ENCODE results near the gene ARHGEF17.
A peak's percentile ranks its signal among the peaks of the same experiment; 100 is the strongest.

The ARHGEF17 gene

DNA sequence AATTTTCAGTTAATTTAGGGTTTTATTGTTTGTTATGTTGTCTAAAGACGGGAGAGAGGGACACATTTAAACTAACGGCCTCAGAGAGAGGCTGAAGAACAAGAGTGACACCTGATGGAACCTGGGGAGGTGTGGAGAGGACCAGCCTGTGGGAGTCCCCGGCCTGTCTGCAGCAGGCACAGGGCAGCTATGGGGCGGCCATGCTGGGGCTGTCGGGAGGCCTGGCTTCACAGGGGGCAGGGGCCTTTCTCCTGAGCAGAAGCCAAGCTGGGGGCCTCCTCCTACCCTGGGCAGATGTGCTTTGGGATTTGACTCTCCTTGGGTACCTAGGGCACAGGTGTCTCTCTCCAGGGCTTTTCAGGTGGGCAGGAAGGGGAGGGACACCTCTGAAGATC lies 90.1 kb downstream of the ARHGEF17 start:
- DNase-seq: peak; percentile 60

DNA sequence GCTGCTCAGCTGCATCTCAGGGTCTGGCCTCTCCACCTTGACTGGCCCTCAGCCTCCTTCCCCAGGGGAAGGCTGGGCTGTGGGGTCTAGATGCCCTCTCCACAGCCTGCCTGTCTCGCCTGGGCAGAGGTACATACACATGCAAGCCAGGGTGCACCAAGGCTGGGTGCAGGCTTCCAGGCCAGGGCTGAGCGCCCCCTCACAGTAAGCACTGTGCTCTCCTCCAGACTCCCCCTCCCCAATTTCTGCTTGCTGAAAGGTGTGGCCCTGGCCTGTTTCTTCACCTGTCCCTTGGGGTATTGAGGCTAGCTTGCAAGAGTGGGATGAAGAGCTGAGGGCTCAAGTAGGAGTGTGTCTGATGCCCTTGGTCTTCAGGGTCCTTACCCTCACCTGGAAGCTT lies 90.6 kb downstream of the ARHGEF17 start:
- no peak for DNase-seq

DNA sequence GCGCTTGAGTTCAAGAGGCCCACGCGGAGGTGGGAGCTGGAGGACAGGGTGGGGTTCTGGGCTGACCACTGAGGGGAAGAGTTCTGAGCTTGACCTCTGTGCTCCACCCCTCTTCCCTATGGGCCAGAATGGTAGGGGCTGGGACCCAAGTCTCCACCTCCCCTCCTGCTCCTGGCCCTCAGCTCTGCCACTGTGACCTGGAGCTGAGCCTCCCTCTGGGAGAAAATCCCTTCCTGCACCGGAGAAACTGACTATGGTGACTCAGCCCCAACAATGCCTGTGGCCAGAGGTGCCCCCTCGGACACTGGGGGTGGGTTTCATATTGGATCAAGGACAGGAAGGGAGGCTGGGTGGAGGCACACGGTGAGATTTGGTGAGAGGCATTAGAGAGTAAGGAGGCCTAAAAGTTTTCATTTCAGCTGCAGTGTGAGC lies 91.1 kb downstream of the ARHGEF17 start:
- no peak for DNase-seq

DNA sequence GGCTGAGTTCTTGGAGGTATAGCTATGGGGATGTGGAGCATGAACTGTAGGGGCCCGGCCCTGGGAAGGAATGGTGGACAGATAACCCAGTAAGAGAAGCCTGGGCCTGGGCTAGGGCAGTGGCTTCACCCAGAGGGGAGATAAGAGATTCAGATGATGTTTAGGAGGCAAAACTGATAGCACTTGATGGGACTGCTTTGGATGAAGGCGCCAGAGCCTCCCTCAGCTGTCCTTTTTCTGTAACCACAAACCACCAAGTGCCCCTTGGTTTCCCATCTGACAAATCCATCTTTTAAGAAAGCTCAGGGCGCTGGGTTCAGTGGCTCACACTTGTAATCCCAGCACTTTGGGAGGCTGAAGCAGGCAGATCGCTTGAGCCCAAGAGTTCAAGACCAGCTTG lies 91.6 kb downstream of the ARHGEF17 start:
- no peak for DNase-seq

DNA sequence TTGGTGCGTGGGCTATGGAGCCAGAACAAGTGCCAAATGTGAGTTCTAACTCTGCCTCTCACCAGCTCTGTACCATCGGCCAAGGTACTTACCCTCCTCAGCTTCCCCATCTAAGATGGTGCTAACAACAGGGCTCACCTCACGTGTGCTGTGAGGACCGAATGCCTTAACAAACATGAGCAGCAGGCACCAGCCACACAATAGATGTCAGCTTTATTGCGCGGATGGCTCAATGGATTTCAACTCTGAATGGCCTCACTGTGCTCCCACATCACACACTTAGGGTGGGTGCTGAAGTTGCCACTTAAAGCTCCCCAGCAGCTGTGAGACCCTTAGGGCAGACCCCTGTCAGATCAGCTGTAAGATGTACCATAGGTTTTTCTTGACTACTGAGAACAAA lies 92.2 kb downstream of the ARHGEF17 start:
- DNase-seq: no peak

DNA sequence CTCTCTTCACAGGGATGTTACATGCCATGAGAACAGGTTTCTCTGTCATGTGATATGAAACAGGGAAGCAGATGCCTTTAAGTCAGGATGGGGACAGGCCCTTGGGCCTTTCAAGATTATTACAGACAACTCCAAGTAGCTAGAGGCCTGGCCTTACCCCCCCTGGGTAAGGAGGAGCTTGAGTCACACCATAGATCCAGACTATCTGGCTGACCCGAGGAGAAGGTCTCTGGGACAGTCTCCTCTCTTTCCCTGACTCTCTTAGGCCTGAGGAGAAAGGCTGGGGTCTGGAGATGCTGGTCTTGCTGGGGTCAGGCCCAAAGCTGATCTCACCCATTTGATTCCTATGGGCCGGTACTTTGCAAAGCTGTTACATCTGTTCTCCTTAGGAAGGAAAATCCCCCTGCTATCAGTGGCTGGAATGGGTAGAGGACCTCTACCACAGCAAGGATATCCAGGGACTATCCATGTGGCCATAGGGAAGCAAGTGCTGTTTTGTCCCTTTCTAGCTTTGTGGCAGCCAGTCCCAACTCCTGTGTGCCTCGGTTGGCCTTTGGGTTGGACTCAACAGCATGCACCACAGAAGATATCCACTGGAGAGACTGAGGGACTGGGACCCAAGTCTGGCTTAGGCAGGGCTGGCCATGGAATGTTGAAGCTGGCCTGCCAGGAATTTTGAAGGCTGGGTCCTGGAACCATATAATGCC lies 93.3 kb downstream of the ARHGEF17 start:
- no peak for DNase-seq

DNA sequence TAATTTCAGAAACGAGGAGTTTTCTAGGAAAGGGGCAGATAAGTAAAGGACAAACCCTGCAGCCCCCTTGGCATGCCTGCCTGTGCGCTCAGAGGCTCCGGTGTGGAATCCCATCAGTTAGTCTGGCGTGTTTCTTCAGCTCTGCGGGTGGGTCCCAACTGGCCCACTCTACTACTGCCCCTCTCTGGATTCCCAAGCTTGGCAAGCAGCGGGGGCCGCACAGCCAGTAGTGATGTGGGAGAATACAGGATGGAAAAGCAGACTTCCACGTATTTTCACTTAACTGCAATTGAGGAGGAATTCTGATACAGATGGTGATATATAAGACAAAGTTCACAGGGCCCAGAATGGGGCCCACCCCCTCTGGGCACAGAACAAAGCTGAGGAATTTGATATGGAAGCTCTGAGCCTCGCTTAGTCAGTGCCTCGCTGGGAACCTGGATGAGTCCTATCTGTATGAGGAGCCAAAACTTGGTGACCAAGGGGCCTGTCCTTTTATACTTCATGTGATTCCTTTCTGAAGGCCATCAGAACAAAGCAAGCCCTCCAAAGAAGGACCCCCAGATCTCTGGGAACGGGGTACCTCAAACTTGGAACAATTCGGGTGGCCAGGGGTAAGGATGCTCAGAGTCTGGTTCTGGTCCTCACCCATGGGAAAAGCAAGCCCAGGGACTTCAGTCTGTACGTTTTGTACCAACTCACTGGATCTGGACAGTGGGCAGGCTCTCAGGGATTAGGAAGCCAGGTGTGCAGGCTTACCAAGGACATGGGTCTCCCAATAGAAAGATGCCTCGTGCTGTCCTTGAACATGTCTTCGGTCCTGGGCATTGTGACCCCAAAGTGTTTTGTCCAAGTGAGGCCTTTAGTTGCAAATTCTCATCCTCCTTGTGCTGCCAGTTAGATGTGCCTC lies 94.1 kb downstream of the ARHGEF17 start:
- no peak for DNase-seq

DNA sequence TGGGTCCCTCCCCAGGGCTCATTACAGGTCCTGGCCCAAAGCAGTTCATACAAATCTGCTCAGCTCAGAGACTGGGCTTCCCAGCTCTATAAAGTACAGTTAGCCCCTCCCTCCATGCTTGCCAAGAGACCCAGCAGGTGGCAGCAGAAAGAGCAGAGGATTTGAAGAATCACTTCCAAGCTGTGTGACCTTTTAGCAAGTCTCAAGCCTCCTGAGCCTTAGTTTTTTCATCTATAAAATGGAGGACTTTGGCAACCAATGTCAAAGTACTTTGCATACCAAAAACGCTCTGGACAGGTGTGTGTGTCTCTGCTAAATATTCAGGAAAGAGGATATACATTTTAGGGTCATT lies 94.7 kb downstream of the ARHGEF17 start:
- DNase-seq: peak; percentile 32

DNA sequence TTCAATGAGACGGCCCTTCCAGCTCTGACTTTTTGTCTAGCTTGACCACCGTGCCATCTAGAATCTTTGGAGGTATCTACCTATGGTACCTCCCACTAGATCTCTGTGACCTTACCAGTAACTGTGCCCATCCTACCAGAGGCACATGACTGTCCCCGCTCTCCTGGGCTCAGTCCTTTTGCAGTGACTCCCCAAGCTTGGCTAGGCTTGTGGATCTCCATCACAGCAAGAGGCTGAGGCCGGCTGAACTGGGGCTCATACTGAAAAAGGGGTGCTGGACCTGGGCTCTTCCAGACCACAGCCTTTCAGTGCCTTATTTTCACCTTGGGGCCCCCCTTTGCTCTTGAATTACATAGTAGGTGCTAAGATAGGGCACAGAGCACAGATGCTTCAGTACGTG lies 95.5 kb downstream of the ARHGEF17 start:
- no peak for DNase-seq

DNA sequence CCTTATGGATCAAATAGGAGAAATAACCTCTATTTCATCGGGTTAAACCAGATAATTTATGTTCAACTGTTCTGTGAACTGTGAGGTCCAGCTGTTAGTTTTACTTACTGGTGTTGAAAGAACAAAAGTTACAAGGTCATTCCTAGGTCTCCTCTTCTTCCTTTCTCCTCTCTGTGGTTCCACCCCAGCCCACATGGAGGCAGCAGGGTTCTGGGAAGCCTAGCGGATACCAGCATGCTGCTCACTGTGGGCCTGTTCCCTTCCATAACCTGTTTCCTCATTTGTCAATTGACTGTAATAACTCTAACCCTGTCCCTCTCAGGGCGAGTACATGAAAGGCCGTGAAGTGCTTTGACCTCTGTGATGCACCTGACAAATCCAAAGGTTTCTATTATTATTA lies 96.0 kb downstream of the ARHGEF17 start:
- DNase-seq: peak; percentile 70

DNA sequence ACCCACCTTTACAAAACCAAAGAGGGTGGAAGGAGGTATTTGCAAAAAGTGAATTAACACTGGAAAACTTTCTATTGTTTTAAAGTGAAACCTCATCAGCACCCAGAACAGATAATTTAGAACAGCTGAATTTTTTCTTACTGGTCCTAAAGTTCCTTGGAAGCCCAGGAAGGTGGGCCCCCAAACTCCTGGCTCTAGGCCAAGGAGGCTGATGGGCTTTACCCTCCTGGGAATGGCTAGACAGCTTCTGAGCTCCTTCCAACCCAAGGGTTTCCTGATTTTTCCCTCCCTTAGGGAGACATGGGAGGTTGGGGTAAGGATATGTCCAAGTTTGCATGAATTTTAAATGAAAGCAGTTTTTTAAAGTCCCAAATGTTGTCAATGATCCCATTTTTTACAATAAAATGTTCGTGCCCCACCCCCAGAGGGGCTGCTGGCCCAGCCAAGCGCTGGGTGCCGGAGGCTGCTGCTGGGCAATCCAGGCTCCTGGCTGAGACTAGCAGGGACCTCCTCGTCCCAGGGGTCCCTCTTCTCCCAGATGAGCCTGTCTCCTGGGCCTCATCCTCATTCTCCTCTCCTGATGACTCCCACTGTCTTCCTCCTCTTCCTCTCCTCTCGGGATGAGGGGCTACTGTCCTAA lies 96.5 kb downstream of the ARHGEF17 start:
- peak; percentile 12 for DNase-seq

DNA sequence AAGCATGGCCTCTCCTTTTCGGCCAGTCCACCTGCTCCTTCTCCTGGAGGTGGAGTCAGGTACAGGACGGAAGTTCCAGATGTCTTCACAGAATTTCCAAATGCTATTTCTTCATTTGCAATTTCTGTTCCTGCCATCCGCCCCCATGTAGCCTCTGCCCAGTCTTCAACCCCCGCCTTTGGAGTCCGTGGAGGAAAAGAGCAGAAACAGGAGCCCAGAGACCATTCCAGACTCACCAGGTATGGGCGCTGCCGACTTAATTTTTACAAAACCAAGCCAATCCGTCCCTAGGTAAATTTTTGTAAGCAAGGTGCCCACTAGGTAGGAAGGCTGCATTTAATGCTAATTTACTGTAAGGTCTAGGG lies 97.1 kb downstream of the ARHGEF17 start:
- no peak for DNase-seq

DNA sequence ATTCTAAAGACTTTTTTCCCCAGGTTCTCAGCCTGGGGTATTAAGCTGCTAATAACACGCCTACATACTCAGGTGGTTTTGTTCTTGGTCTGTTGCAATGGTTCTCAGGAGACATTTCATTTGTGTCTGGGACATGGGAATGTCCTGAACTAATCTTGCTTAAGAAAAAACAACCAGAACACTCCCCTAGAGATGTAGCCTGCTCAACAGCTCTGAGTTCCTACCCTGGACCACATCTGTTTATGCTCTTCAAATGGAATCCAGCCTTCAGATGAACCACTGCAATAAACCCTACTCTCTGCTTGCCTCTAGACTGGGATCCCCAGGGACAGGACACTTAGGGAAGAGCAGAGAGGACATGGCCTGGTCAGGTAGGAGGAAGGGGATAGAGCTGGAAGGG lies 98.1 kb downstream of the ARHGEF17 start:
- DNase-seq: no peak

DNA sequence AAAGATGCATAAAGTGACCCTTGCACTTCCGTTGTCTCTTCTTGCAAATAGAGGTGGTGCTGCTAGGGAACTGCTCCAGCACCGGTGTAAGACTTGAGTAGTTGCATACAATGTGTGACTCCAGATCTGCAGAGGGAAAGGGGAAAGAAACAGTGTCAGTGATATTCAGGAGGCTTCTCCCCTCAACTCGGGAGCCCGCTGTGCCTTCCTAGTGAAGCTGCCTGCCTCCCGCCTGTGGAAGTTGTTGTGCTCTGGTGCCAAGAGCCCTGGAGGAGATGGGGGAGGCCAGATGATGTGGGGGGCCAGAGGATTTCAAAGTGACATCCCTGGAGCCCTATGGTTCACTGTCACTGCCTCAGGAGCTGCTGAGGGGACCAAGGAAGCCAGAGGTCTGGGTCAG lies 98.5 kb downstream of the ARHGEF17 start:
- DNase-seq: no peak

DNA sequence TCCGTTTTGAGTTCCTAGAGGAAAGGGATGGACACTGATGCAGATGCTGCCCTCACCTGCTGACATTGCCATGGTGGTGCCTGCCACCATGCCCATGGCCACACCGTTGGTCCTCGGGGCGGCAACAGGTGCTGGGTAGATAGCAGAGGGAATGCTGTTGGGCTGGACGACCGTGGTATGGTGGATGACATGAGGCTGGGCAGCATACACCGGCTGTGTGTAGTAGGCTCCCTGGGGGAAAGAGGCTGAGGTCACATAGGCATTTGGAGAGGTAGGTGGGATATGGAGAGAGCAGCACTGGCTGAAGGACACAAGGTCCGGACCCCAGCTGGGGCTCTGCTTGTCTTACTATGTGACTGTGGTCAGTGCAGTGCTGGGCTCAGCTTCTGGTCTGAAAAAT lies 101.4 kb downstream of the ARHGEF17 start:
- DNase-seq: no peak

DNA sequence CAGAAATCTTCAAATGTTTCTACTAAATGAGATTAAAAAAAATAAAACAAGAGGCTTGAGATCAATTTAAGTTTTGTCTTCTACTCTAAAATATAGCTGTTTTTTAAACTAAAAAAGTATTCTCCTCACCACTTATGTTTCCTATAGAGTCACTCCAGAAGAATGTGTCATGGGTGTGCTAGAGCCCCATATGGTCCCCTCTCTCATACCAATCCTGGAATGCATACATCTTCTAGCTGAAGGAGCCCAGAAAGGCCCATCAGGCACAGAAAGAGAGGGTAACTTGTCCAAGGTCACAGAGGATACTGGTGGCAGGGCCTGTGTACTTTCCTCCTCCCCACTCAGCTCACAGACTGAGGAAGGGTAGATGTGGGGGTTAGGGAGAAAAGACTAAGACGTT lies 102.6 kb downstream of the ARHGEF17 start:
- DNase-seq: no peak

DNA sequence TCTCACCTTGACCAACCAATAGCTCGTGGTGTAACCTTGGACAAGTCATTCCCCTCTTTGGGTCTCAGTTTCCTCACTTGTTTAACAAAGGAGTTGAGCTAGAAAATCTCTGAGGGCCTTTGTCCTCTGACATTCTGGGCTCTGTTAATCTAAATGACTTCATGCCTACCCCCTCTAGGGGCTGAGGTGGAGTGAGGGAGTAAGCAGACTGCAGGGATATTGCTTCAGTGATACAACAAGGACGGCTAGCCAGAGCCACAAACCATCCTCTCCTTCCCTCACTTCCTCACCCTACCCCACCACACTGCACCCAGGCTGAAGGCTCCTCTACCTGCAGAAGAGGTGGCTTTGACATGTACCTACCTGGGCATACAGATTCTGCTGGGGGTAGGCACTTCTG lies 103.0 kb downstream of the ARHGEF17 start:
- no peak for DNase-seq

DNA sequence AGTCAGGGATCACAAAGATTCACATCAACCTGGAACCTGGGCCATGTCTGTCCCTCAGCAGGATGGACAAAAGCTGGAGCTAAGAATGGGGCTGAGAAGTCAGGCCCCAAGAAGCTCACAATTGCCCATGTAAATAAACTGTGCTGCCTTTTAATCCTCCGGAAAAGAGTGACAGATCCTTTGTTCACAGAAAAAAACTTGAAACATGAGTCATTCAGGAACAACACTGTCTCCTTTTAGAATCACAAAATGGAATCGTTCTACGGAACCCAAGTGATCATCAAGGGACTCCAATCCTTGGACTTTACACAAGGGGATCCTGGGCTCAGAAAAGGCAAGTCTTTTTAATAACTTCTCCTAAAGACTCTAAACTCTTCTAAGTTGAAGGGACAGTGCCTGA lies 104.2 kb downstream of the ARHGEF17 start:
- DNase-seq: no peak

DNA sequence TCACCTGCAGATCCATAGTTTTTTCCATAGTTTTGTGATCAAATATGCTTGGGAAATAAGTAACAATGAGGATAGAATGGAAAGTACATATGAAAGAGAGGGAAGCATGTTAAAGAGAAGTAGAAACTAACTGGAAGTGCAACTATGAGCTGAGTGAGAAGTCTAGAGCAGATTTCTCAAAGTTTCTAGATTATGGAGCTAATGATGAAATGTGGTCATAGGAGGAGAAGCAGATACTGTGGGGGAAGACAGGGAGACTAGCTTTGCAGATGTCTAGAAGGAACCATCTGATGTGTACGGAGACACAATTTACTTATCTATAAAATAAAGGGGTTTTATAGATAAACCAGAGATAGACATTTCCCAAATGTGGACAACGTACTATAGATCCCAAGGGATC lies 105.2 kb downstream of the ARHGEF17 start:
- no peak for DNase-seq

DNA sequence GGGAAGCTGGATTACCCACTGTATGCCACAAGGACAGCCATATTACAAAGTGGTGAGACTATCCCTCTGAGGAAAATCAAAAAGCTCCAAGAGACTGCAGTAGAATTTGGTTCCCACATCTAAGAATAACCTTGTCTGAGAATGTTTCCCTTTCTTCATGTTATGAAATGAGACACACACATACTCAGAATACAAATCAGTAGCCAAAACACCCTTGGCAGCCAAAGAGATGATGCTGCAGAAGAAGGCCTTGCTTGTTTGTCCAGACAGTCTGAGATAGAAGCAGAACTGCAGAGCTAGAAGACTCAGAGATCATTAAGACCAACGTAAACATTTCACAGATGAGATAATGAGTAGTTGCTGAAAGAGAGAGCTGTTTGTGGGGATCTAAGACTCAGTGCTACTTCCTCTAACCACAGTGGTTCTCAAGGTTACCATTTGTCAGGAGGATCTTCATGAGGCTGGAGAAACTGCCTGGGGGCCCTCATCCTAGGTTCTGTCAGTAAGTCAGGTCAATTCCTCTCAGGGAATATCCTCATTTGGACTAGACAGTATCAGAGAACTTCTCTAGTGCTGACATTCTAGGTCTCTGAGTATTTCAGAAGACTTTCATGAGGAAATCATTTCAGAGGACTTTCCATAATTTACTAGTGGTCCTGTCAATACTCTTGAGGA lies 107.0 kb downstream of the ARHGEF17 start:
- peak; percentile 68 for DNase-seq

DNA sequence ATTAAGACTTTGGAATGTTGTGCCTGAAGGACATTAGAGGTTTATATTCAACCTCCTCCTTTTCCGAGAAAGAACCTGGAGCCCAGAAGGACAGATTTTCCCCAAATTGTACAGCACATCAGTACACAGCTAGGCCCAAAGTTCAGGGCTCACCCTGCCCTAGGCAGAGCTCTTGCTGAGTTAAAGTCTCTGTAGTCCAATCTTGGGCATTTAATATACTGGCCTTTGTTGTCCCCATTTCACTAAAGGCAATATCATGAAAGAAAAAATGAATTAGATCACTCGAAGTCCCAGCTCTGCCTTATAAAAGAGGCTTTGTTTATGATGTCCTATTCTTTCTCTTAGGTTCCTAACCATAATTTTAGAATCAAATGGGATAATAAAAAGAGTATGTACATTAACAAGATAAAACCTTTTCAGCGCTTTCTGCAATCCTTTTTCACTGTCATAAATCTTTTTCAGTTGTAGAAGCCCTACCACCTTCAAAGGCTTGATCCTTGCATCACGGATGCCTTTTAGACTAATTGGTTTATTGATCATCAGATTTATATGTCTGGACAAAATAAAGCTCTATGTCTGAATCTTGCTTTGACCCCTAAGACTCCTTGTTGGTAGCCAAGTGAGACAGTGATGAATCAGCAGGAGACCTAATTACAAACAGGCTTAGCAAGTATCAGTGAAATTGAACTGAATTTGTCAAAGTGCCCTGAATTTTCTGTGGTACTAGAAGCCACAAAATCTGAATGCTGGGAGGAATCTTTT lies 108.0 kb downstream of the ARHGEF17 start:
- no peak for DNase-seq

DNA sequence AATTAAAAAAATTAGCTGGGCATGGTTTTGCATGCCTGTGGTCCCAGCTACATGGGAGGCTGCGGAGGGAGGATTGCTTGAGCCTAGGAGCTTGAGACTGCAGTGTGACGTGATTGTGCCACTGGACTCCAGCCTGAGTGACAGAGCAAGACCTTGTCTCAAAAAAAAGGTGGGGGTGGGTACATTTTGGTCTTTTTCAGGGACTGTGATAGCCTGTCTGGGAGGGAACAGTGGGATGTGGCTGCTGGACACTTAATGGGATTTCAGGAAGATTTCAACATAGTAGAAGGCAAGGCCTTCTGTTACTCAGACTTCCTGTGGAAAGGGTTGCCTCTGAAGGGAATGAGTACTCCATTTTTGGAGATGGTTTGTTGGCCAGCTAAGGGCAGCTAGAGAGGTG lies 108.7 kb downstream of the ARHGEF17 start:
- no peak for DNase-seq

Measured in NCI-H69 (cell line).